B cell (primary cell): Measurements from ENCODE around the gene KCTD12. TPM values are rescaled to one million over a fixed set of nuclear protein-coding genes. Genes with fewer than 3 reads are reported as not detected.

Experiments used
- ATAC-seq: fragments of 200-7000 bp; cut with Tn5 transposase; one replicate; pipeline ENCODE4 v1.10.0; 2021; ENCODE audit warnings: low read depth, mild to moderate bottlenecking, moderate number of reproducible peaks, moderate library complexity
- CTCF ChIA-PET: fragments of 350-600 bp; sonication (Branson Sonifier 250); formaldehyde crosslinking; loops from one replicate; lab custom pipeline; 2021; ENCODE audit warnings: antibody characterized with exemption, inconsistent platforms; lab: Charles Lee
- POLR2A ChIA-PET: fragments of 350-600 bp; sonication (Branson Sonifier 250); formaldehyde crosslinking; loops from one replicate; lab custom pipeline; 2021; ENCODE audit warnings: antibody characterized with exemption; lab: Charles Lee
- DNase-seq: peaks from one replicate; pipeline ENCODE4 v3.0.0; 2013
- H2AFZ ChIP-seq: 2 replicates; pipeline ENCODE4 v1.6.1; 2012; ENCODE audit warnings: mild to moderate bottlenecking, low read depth, low read length; ENCODE audit not compliant: insufficient read depth, poor library complexity, severe bottlenecking
- H3K27ac ChIP-seq, 2 donors: 1 replicate in 1 of 2; 2 replicates in 1 of 2; pipeline ENCODE4 v1.5.1; 2012 to 2013; ENCODE audit warnings: low read length in 2 of 2, mild to moderate bottlenecking in 2 of 2, moderate library complexity in 1 of 2
- H3K27me3 ChIP-seq, 4 experiments: fragments of 200-600 bp in 1 of 4; sonication (generic) in 1 of 4; replicated peaks in 1 of 4; 1 replicate in 2 of 4; 2 replicates in 2 of 4; pipeline versions ENCODE4 v1.6.1 to v1.7.0; 2013 to 2016; ENCODE audit warnings: low read length in 3 of 4, mild to moderate bottlenecking in 2 of 4, mixed read lengths in 1 of 4, moderate library complexity in 1 of 4; ENCODE audit not compliant: insufficient read depth in 4 of 4, control insufficient read depth in 3 of 4; ENCODE audit errors: control extremely low read depth in 1 of 4
- H3K36me3 ChIP-seq, 2 experiments: replicated peaks in 1 of 2; 1 replicate in 1 of 2; 2 replicates in 1 of 2; pipeline versions ENCODE4 v1.6.1 to v1.7.1; 2013; ENCODE audit warnings: low read length in 1 of 2; ENCODE audit not compliant: insufficient read depth in 2 of 2, control insufficient read depth in 1 of 2; ENCODE audit errors: control extremely low read depth in 1 of 2, extremely low read depth in 1 of 2
- H3K4me1 ChIP-seq, 2 donors: fragments of 200-600 bp in 1 of 2; sonication (generic) in 1 of 2; 1 replicate in 1 of 2; 2 replicates in 1 of 2; pipeline versions ENCODE4 v1.5.1 to v1.6.1; 2013 to 2017; ENCODE audit warnings: low read length in 2 of 2; ENCODE audit not compliant: control insufficient read depth in 2 of 2, insufficient read depth in 2 of 2
- H3K4me2 ChIP-seq: replicated peaks from 2 replicates; pipeline ENCODE3; 2012; ENCODE audit warnings: mild to moderate bottlenecking, low read depth, low read length; ENCODE audit not compliant: poor library complexity, severe bottlenecking
- H3K4me3 ChIP-seq, 5 experiments: fragments of 200-600 bp in 1 of 5; sonication (generic) in 1 of 5; 1 replicate in 3 of 5; 2 replicates in 2 of 5; pipeline versions ENCODE4 v1.5.1 to v1.7.0; 2011 to 2016; ENCODE audit warnings: low read length in 4 of 5, mild to moderate bottlenecking in 4 of 5, low read depth in 2 of 5, control low read depth in 1 of 5, moderate library complexity in 1 of 5; ENCODE audit not compliant: insufficient read depth in 1 of 5; ENCODE audit errors: control extremely low read depth in 1 of 5, extremely low read depth in 1 of 5
- H3K79me2 ChIP-seq: fragments of 200-600 bp; sonication (generic); one replicate; pipeline ENCODE4 v1.6.0; 2016; ENCODE audit warnings: low read length; ENCODE audit not compliant: control insufficient read depth, insufficient read depth
- H3K9ac ChIP-seq: fragments of 200-600 bp; sonication (generic); 2 replicates; pipeline ENCODE4 v1.6.1; 2017; ENCODE audit warnings: mild to moderate bottlenecking, low read length, moderate library complexity
- H3K9me3 ChIP-seq, 3 donors: one replicate each; pipeline versions ENCODE4 v1.6.1 to v1.7.1; 2013; ENCODE audit warnings: low read length in 2 of 3; ENCODE audit not compliant: control insufficient read depth in 2 of 3, insufficient read depth in 1 of 3; ENCODE audit errors: control extremely low read depth in 1 of 3
- H4K20me1 ChIP-seq: 2 replicates; pipeline ENCODE4 v1.6.0; 2012; ENCODE audit warnings: mild to moderate bottlenecking, low read length; ENCODE audit not compliant: insufficient read depth, control insufficient read depth, poor library complexity, severe bottlenecking
- H3K27ac Mint-ChIP-seq: one replicate; pipeline ENCODE4 v1.8.0; 2021; ENCODE audit warnings: mixed read lengths
- H3K27me3 Mint-ChIP-seq: one replicate; pipeline ENCODE4 v1.8.0; 2021; ENCODE audit warnings: mixed read lengths
- H3K4me1 Mint-ChIP-seq: one replicate; pipeline ENCODE4 v1.8.0; 2021; ENCODE audit warnings: mixed read lengths
- H3K4me3 Mint-ChIP-seq: one replicate; pipeline ENCODE4 v1.8.0; 2021; ENCODE audit warnings: mixed read lengths
- H3K9me3 Mint-ChIP-seq: one replicate; pipeline ENCODE4 v1.8.0; 2022; ENCODE audit warnings: mixed read lengths; ENCODE audit not compliant: insufficient read depth
- EZH2 ChIP-seq: IDR thresholded peaks from 2 replicates; pipeline ENCODE4 v1.6.1; 2012; ENCODE audit warnings: borderline replicate concordance, low read depth, mild to moderate bottlenecking, moderate library complexity, low read length; ENCODE audit not compliant: insufficient read depth, poor library complexity, severe bottlenecking
- WGBS: methylation state at CpG from one replicate; pipeline ENCODE4 v1.1.5; 2013; ENCODE audit warnings: missing lambda C conversion rate; ENCODE audit not compliant: insufficient coverage; 5-methylcytosine and 5-hydroxymethylcytosine counted together
- intact Hi-C: fragments of 100-400 bp; cut with micrococcal nuclease; formaldehyde crosslinking; loops from one replicate; pipeline ENCODE4 v1.10.0; 2022
- polyA plus RNA-seq: library from polyadenylated mRNA; depleted of rRNA; stranded (reverse); fragments of >200 nt; gene quantifications from 2 replicates; pipeline ENCODE4 v1.2.3, GENCODE V29; 2012
- total RNA-seq, 2 donors: library from RNA; stranded (reverse); fragments of 120-200 nt in 1 of 2; gene quantifications; 1 replicate in 1 of 2; 2 replicates in 1 of 2; pipeline versions ENCODE4 v1.2.3 to v1.2.4, GENCODE V29; 2013 to 2022
- TF ChIP-seq, protein P1 (sequence below): fragments of 200-600 bp; IDR thresholded peaks from one replicate; pipeline ENCODE4 v1.8.0; 2022; ENCODE audit warnings: antibody characterized with exemption, mild to moderate bottlenecking

KCTD12 gene
- total and polyA plus RNA-seq, 2 donors (not counting 1 experiment from before 2014, with no cell fraction given): 1.8 to 6.2 TPM

GRCh38 chr13:76833441-76833954, 52.7 kb downstream of the KCTD12 start:
- no peak overlapping the region for H3K27ac ChIP-seq
- intact Hi-C loops: no loop called here
- CTCF ChIA-PET: interaction anchor here (1.2 kb wide), 1 partner anchor 70 kb away, joined by 3 read pairs; no protein-coding TSS in a partner anchor
- no peak overlapping the region for H3K4me3 Mint-ChIP-seq
- H3K9me3 ChIP-seq: no peaks in the 10 kb centered on the region
- H3K4me1 ChIP-seq: no peaks in the 10 kb centered on the region
- H2AFZ ChIP-seq: no peak overlapping the region
- no peaks in the 10 kb centered on the region for H4K20me1 ChIP-seq
- H3K36me3 ChIP-seq: no peaks in the 10 kb centered on the region
- WGBS: 93% methylated on average over 6 of the region's 8 CpGs
- no peak overlapping the region for H3K9ac ChIP-seq
- ATAC-seq (no peak), DNase-seq (no peak)
- no peak overlapping the region for H3K4me3 ChIP-seq
- H3K27me3 Mint-ChIP-seq: peaks cover 14% of the 10 kb centered on the region
- H3K4me1 Mint-ChIP-seq: no peaks in the 10 kb centered on the region
- POLR2A ChIA-PET: no interaction called here
- H3K4me2 ChIP-seq: no peak overlapping the region
- H3K27me3 ChIP-seq: peaks cover 0 to 3% (median 0%) of the 10 kb centered on the region in 4 experiments
- H3K79me2 ChIP-seq: no peaks in the 10 kb centered on the region
- H3K27ac Mint-ChIP-seq: no peak overlapping the region
- TF ChIP-seq, protein P1, sequence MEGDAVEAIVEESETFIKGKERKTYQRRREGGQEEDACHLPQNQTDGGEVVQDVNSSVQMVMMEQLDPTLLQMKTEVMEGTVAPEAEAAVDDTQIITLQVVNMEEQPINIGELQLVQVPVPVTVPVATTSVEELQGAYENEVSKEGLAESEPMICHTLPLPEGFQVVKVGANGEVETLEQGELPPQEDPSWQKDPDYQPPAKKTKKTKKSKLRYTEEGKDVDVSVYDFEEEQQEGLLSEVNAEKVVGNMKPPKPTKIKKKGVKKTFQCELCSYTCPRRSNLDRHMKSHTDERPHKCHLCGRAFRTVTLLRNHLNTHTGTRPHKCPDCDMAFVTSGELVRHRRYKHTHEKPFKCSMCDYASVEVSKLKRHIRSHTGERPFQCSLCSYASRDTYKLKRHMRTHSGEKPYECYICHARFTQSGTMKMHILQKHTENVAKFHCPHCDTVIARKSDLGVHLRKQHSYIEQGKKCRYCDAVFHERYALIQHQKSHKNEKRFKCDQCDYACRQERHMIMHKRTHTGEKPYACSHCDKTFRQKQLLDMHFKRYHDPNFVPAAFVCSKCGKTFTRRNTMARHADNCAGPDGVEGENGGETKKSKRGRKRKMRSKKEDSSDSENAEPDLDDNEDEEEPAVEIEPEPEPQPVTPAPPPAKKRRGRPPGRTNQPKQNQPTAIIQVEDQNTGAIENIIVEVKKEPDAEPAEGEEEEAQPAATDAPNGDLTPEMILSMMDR: no peak
- TF ChIP-seq EZH2: no peak
- H3K9me3 Mint-ChIP-seq: no peaks in the 10 kb centered on the region

- no peaks in the 10 kb centered on the region for H3K9me3 ChIP-seq
- H3K36me3 ChIP-seq: no peaks in the 10 kb centered on the region
- no peaks in the 10 kb centered on the region for H4K20me1 ChIP-seq
- no peaks in the 10 kb centered on the region for H3K79me2 ChIP-seq
- DNase-seq (no peak), ATAC-seq (no peak)
- 93% methylated on average over 3 of the region's 7 CpGs for WGBS
- H2AFZ ChIP-seq: no peak overlapping the region
- H3K9me3 Mint-ChIP-seq: no peaks in the 10 kb centered on the region
- H3K4me1 Mint-ChIP-seq: no peaks in the 10 kb centered on the region
- no peak overlapping the region for H3K4me3 ChIP-seq
- H3K27ac ChIP-seq: no peak overlapping the region
- no peak overlapping the region for H3K4me2 ChIP-seq
- POLR2A ChIA-PET: no interaction called here
- CTCF ChIA-PET: interaction anchor here (0.8 to 1.2 kb wide), 2 partner anchors 8 to 71 kb away, joined by 3 read pairs; no protein-coding TSS in a partner anchor
- no peak overlapping the region for H3K27ac Mint-ChIP-seq
- no peak overlapping the region for H3K9ac ChIP-seq
- intact Hi-C loops: no loop called here
- H3K27me3 Mint-ChIP-seq: peaks cover 14% of the 10 kb centered on the region
- no peaks in the 10 kb centered on the region for H3K4me1 ChIP-seq
- H3K4me3 Mint-ChIP-seq: no peak overlapping the region
- peaks cover 0 to 3% (median 0%) of the 10 kb centered on the region in 4 experiments for H3K27me3 ChIP-seq
- TF ChIP-seq, protein P1: no peak
- TF ChIP-seq EZH2: no peak
These were observed 53.8 kb downstream of the KCTD12 start for GRCh38 chr13:76832258-76832988.
